K562 (cell line): ENCODE data around the gene TBC1D5. TPM values are rescaled to one million over a fixed set of nuclear protein-coding genes. Genes with fewer than 3 reads are reported as not detected.
A peak's percentile ranks its signal among the peaks of the same experiment; 100 is the strongest.

ENCODE experiments used
- ATF4 ChIP-seq: fragments of 450-650 bp; formaldehyde crosslinking; IDR thresholded peaks from 2 replicates; pipeline ENCODE4 v1.4.0; 2022; ENCODE audit warnings: mild to moderate bottlenecking, moderate library complexity
- ATF7 ChIP-seq: fragments of 450-650 bp; IDR thresholded peaks from 2 replicates; pipeline ENCODE4 v1.7.1; 2014; ENCODE audit warnings: mild to moderate bottlenecking, moderate library complexity
- BACH1 ChIP-seq: fragments of 200-800 bp; sonication (Bioruptor generic); IDR thresholded peaks from 2 replicates; pipeline ENCODE4 v1.6.1; 2016; ENCODE audit warnings: missing genetic modification characterization, missing compliant biosample characterization
- BRD4 ChIP-seq: fragments of 200-600 bp; sonication (generic); IDR thresholded peaks from 2 replicates; pipeline ENCODE4 v1.6.1; 2017; ENCODE audit warnings: inconsistent platforms
- CXXC5 ChIP-seq: fragments of 250-450 bp; sonication (Bioruptor Pico); IDR thresholded peaks from 2 replicates; pipeline ENCODE4 v1.8.0; 2022; ENCODE audit warnings: inconsistent platforms, mild to moderate bottlenecking, moderate library complexity
- DPF2 ChIP-seq: fragments of 450-650 bp; IDR thresholded peaks from 2 replicates; pipeline ENCODE4 v1.6.1; 2016
- EHMT2 ChIP-seq: fragments of 450-650 bp; IDR thresholded peaks from 2 replicates; pipeline ENCODE4 v1.6.1; 2018; ENCODE audit warnings: antibody characterized with exemption
- EP400 ChIP-seq: fragments of 450-650 bp; IDR thresholded peaks from 2 replicates; pipeline ENCODE4 v1.6.1; 2017; ENCODE audit warnings: antibody characterized with exemption, mild to moderate bottlenecking, moderate library complexity
- FOSL1 ChIP-seq: fragments of 200-800 bp; sonication (Bioruptor generic); conservative IDR thresholded peaks from 2 replicates; pipeline ENCODE4 v1.6.1; 2016; ENCODE audit warnings: missing genetic modification characterization, missing compliant biosample characterization
- MCM5 ChIP-seq: fragments of 450-650 bp; IDR thresholded peaks from 2 replicates; pipeline ENCODE4 v1.6.1; 2016; ENCODE audit warnings: low read depth
- NR4A1 ChIP-seq, 2 experiments: fragments of 250-450 bp in 1 of 2; fragments of 450-650 bp in 1 of 2; sonication (Bioruptor Pico) in 1 of 2; IDR thresholded peaks; 2 replicates each; pipeline versions ENCODE4 v1.4.0 to v1.6.1; 2016 to 2020; ENCODE audit warnings: mild to moderate bottlenecking in 2 of 2, missing compliant biosample characterization in 1 of 2, missing genetic modification characterization in 1 of 2, moderate library complexity in 1 of 2
- POLR3G ChIP-seq: IDR thresholded peaks from 2 replicates; pipeline ENCODE4 v1.6.1; 2011; ENCODE audit not compliant: insufficient read length, insufficient replicate concordance; ENCODE audit errors: extremely low read depth
- RFX1 ChIP-seq: fragments of 450-650 bp; IDR thresholded peaks from 2 replicates; pipeline ENCODE4 v1.6.1; 2016; ENCODE audit warnings: mild to moderate bottlenecking, moderate library complexity
- RFX5 ChIP-seq: IDR thresholded peaks from 2 replicates; pipeline ENCODE4 v1.6.1; 2011; ENCODE audit warnings: low read depth, mild to moderate bottlenecking, improper control_type of control experiment, low read length
- TARDBP ChIP-seq: fragments of 450-650 bp; IDR thresholded peaks from 2 replicates; pipeline ENCODE4 v1.6.1; 2016
- WHSC1 ChIP-seq: IDR thresholded peaks from one replicate; pipeline ENCODE4 v1.6.1; 2012; ENCODE audit warnings: low read length, control low read depth, inconsistent platforms
- ZC3H4 ChIP-seq: sonication (generic); formaldehyde crosslinking; IDR thresholded peaks from 2 replicates; pipeline ENCODE4 v1.9.0; 2021; ENCODE audit warnings: missing genetic modification reagents, borderline replicate concordance
- ZNF444 ChIP-seq: fragments of 250-450 bp; sonication (Bioruptor Pico); IDR thresholded peaks from 2 replicates; pipeline ENCODE4 v1.4.0; 2020; ENCODE audit warnings: mild to moderate bottlenecking, moderate library complexity
- ZNF589 ChIP-seq: fragments of 200-800 bp; sonication (Bioruptor generic); IDR thresholded peaks from 2 replicates; pipeline ENCODE4 v1.6.1; 2016; ENCODE audit warnings: low read depth, missing genetic modification characterization, missing compliant biosample characterization
- polyA plus RNA-seq, 8 experiments: library from polyadenylated mRNA; depleted of rRNA in 4 of 8; stranded (reverse) in 5 of 8; unstranded in 3 of 8; fragments of >200 nt; fragmentation: Nextera tagmentation in 2 of 8; fragmentation: Illumina TruSeq in 1 of 8; extraction: Ambion mirVana in 2 of 8; extraction: Trizol in 1 of 8; gene quantifications; 2 replicates each; pipeline versions ENCODE4 v1.2.1 to v1.2.3, GENCODE V29; 2011 to 2014; ENCODE audit warnings: inconsistent platforms in 1 of 8, missing spikeins in 1 of 8
- total RNA-seq, 7 experiments: library from RNA; depleted of rRNA in 6 of 7; stranded (reverse); fragments of >200 nt in 6 of 7; fragmentation: Illumina TruSeq in 2 of 7; extraction: Trizol in 2 of 7; gene quantifications; 2 replicates each; pipeline versions ENCODE4 v1.2.1 to v1.2.3, GENCODE V29; 2011 to 2021; ENCODE audit warnings: low replicate concordance in 1 of 7
- TF ChIP-seq, protein P1 (sequence below): fragments of 450-650 bp; IDR thresholded peaks from 2 replicates; pipeline ENCODE4 v1.6.1; 2018; ENCODE audit not compliant: partially characterized antibody
- TF ChIP-seq, protein P2 (sequence below): sonication (generic); formaldehyde crosslinking; IDR thresholded peaks from 2 replicates; pipeline ENCODE4 v1.8.1; 2023; ENCODE audit warnings: mild to moderate bottlenecking, missing genetic modification reagents

TBC1D5 gene
- total and polyA plus RNA-seq, 9 of the 15 experiments (the other 6 are each of a cell fraction or from before 2014, with no cell fraction given), result 2.9 to 38.1 (median 25.6) TPM

DNA sequence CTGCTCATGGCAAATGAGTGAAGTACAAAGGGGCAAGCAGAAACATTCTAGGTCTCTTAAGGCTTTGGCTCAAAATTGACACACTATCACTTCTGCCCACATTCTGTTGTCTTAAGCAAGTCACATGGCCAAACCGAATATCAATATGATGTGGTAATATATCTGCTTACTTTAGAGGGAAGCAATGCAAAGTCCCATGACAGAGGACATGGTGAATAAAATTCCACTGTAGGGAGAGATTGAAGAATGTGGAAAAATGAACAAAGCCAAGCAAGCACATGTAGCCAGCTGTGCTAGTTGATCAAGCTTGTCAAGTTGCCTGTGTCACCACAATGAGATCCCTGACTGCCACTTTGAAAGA is 11.2 kb upstream of the TBC1D5 start (continued):
- TF ChIP-seq, protein P1, sequence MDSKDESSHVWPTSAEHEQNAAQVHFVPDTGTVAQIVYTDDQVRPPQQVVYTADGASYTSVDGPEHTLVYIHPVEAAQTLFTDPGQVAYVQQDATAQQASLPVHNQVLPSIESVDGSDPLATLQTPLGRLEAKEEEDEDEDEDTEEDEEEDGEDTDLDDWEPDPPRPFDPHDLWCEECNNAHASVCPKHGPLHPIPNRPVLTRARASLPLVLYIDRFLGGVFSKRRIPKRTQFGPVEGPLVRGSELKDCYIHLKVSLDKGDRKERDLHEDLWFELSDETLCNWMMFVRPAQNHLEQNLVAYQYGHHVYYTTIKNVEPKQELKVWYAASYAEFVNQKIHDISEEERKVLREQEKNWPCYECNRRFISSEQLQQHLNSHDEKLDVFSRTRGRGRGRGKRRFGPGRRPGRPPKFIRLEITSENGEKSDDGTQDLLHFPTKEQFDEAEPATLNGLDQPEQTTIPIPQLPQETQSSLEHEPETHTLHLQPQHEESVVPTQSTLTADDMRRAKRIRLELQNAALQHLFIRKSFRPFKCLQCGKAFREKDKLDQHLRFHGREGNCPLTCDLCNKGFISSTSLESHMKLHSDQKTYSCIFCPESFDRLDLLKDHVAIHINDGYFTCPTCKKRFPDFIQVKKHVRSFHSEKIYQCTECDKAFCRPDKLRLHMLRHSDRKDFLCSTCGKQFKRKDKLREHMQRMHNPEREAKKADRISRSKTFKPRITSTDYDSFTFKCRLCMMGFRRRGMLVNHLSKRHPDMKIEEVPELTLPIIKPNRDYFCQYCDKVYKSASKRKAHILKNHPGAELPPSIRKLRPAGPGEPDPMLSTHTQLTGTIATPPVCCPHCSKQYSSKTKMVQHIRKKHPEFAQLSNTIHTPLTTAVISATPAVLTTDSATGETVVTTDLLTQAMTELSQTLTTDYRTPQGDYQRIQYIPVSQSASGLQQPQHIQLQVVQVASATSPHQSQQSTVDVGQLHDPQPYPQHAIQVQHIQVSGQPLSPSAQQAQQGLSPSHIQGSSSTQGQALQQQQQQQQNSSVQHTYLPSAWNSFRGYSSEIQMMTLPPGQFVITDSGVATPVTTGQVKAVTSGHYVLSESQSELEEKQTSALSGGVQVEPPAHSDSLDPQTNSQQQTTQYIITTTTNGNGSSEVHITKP, result no peak
- TF ChIP-seq POLR3G, result no peak
- TF ChIP-seq NR4A1 (CRISPR knock-in tag; IDR thresholded peaks at IDR 0.05), result no peak
- TF ChIP-seq NR4A1 (tag; IDR thresholded peaks at IDR 0.05), result peak; percentile 85; the same call in 1 of the 2 replicates
- no peak for TF ChIP-seq ZC3H4 (CRISPR knock-in tag)
- no peak for TF ChIP-seq EHMT2
- no peak for TF ChIP-seq ZNF589 (CRISPR knock-in tag)
- no peak for TF ChIP-seq WHSC1
- TF ChIP-seq DPF2, result 0 out of 2 replicates have a peak, but pooled peaks have one; percentile 1
- no peak for TF ChIP-seq RFX5
- no peak for TF ChIP-seq ZNF444 (CRISPR knock-in tag)
- TF ChIP-seq BACH1 (tag), result no peak
- TF ChIP-seq RFX1, result no peak
- TF ChIP-seq BRD4, result no peak
- TF ChIP-seq ATF7, result no peak
- no peak for TF ChIP-seq FOSL1 (tag)
- TF ChIP-seq EP400, result no peak
- TF ChIP-seq CXXC5 (CRISPR knock-in tag), result no peak
- TF ChIP-seq ATF4, result no peak
- no peak for TF ChIP-seq MCM5
- TF ChIP-seq, protein P2, sequence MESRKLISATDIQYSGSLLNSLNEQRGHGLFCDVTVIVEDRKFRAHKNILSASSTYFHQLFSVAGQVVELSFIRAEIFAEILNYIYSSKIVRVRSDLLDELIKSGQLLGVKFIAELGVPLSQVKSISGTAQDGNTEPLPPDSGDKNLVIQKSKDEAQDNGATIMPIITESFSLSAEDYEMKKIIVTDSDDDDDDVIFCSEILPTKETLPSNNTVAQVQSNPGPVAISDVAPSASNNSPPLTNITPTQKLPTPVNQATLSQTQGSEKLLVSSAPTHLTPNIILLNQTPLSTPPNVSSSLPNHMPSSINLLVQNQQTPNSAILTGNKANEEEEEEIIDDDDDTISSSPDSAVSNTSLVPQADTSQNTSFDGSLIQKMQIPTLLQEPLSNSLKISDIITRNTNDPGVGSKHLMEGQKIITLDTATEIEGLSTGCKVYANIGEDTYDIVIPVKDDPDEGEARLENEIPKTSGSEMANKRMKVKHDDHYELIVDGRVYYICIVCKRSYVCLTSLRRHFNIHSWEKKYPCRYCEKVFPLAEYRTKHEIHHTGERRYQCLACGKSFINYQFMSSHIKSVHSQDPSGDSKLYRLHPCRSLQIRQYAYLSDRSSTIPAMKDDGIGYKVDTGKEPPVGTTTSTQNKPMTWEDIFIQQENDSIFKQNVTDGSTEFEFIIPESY (CRISPR knock-in tag), result no peak
- no peak for TF ChIP-seq TARDBP
